ENCODE measurements around the gene UQCR11.

GRCh38 chr19:1652471-1653299 is 47.4 kb upstream of the UQCR11 start, which contains the start of gene TCF3:
- TF ChIP-seq CTCF (IDR thresholded peaks at IDR 0.05; ENCODE audit: low read depth, low read length) (no peak), EZH2phosphoT487 (IDR thresholded peaks at IDR 0.05; ENCODE audit: low read depth) (no peak)
